Breast epithelium (tissue), 4 donors: ENCODE results near the gene ARID1B. TPM values are rescaled to one million over a fixed set of nuclear protein-coding genes. Genes with fewer than 3 reads are reported as not detected.

ENCODE experiments used
- DNase-seq, 2 donors: peaks; one replicate each; pipeline ENCODE4 v3.0.0-alpha.2; 2019; ENCODE audit warnings: low spot score in 2 of 2
- H3K27ac ChIP-seq, 2 donors: fragments of 200-600 bp; sonication (generic) in 1 of 2; one replicate each; pipeline ENCODE4 v1.5.1; 2016 to 2019; ENCODE audit warnings: mild to moderate bottlenecking in 1 of 2
- H3K27me3 ChIP-seq, 2 donors: fragments of 200-600 bp; sonication (generic) in 1 of 2; one replicate each; pipeline versions ENCODE4 v1.5.1 to v1.6.0; 2017 to 2019; ENCODE audit warnings: control low read depth in 1 of 2, mild to moderate bottlenecking in 1 of 2
- H3K36me3 ChIP-seq: fragments of 200-600 bp; one replicate; pipeline ENCODE4 v1.5.1; 2019
- H3K4me1 ChIP-seq, 2 donors: fragments of 200-600 bp; sonication (generic); one replicate each; pipeline ENCODE4 v1.5.1; 2016 to 2019; ENCODE audit warnings: control low read depth in 1 of 2
- H3K4me3 ChIP-seq, 3 donors: fragments of 200-600 bp; sonication (generic); 1 replicate in 2 of 3; 2 replicates in 1 of 3; pipeline ENCODE4 v1.5.1; 2016 to 2019; ENCODE audit warnings: mild to moderate bottlenecking in 3 of 3, moderate library complexity in 2 of 3
- H3K9me3 ChIP-seq, 2 donors: fragments of 200-600 bp; sonication (generic) in 1 of 2; one replicate each; pipeline ENCODE4 v1.5.1; 2016 to 2019; ENCODE audit warnings: control low read depth in 1 of 2
- POLR2A ChIP-seq: fragments of 450-650 bp; IDR thresholded peaks from one replicate; pipeline ENCODE4 v1.6.1; 2016; ENCODE audit warnings: antibody characterized with exemption, mild to moderate bottlenecking, moderate library complexity
- POLR2AphosphoS5 ChIP-seq, 3 donors: sonication (generic); formaldehyde crosslinking; IDR thresholded peaks; one replicate each; pipeline ENCODE4 v1.6.1; 2017; ENCODE audit warnings: antibody characterized with exemption in 3 of 3
- intact Hi-C: fragments of 100-400 bp; cut with DNase I; formaldehyde crosslinking; loops from one replicate; pipeline ENCODE4 v1.15.1; 2023; ENCODE audit warnings: low total_unique reads
- total RNA-seq, 3 donors: library from RNA; depleted of rRNA; stranded (reverse); fragments of >200 nt; gene quantifications; one replicate each; pipeline ENCODE4 v1.1.0, GENCODE V29; 2016
- TF ChIP-seq, protein P1 (sequence below), 3 donors: fragments of 450-650 bp; IDR thresholded peaks; one replicate each; pipeline ENCODE4 v1.5.1; 2016 to 2017; ENCODE audit warnings: antibody characterized with exemption in 3 of 3, mild to moderate bottlenecking in 3 of 3, moderate library complexity in 3 of 3

Gene ARID1B
- total RNA-seq, 3 donors from 2014 or later: 99.9 to 205 (median 131) TPM

DNA sequence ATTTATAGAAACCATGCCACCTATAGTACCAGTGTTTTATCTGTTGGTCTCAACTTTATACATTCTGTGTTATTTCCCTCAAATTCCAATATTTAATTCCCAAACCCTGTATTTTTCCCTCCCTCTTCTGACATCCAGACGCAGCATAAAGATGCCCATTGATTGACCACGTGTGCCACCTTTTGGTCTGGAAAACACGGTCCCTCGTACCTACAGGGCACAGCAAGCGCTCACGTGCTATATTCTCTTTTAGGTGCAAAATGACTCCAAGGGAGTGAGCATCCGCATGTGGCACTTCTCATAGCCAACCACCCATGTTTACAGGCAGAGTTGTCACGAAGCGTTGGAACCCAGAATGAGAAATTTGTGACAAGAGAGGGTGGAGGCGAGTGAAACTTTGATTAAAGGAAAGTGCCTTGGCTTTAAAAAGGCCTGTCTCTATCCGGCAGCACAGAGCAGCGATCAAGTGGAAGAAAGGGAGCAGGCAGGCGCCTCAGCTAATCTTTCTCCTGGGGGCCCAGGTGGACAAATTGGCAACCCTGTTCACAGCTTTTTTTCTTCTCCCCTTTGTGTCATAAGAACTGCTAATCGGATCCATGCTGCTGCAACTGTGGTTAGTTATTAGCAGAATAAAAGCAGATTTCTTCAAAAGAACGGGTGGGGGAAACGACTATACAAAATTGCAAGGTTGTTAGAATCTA is 320.2 kb downstream of the ARID1B start:
- Histone ChIP-seq H3K27ac (no peak overlapping the region), H3K27me3 (no peaks in the 10 kb centered on the region), H3K4me3 (no peak overlapping the region), H3K36me3 (no peaks in the 10 kb centered on the region), H3K4me1 (no peaks in the 10 kb centered on the region), H3K9me3 (no peaks in the 10 kb centered on the region)
- no peak for DNase-seq
- TF ChIP-seq POLR2A: no peak
- TF ChIP-seq, protein P1, sequence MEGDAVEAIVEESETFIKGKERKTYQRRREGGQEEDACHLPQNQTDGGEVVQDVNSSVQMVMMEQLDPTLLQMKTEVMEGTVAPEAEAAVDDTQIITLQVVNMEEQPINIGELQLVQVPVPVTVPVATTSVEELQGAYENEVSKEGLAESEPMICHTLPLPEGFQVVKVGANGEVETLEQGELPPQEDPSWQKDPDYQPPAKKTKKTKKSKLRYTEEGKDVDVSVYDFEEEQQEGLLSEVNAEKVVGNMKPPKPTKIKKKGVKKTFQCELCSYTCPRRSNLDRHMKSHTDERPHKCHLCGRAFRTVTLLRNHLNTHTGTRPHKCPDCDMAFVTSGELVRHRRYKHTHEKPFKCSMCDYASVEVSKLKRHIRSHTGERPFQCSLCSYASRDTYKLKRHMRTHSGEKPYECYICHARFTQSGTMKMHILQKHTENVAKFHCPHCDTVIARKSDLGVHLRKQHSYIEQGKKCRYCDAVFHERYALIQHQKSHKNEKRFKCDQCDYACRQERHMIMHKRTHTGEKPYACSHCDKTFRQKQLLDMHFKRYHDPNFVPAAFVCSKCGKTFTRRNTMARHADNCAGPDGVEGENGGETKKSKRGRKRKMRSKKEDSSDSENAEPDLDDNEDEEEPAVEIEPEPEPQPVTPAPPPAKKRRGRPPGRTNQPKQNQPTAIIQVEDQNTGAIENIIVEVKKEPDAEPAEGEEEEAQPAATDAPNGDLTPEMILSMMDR (IDR thresholded peaks at IDR 0.05): no peak
- no peak for TF ChIP-seq POLR2AphosphoS5 (IDR thresholded peaks at IDR 0.05)
- intact Hi-C loops: no loop called here

DNA sequence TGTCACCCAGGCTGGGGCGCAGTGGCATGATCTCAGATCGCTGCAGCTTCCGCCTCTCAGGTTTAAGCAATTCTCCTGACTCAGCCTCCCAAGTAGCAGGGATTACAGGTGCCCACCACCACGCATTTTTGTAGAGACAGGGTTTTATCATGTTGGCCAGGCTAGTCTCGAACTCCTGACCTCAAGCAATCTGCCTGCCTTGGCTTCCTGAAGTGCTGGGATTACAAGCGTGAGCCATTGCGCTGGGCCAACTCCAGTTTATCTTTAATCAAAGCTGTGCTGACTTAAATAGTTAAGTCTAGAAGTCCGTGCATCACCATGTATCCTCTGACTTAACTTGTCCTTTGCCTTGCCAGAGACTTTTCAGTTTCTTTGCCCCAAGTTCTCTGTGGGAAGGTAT is 321.8 kb downstream of the ARID1B start:
- no peak for TF ChIP-seq POLR2AphosphoS5 (IDR thresholded peaks at IDR 0.05)
- TF ChIP-seq POLR2A: no peak
- TF ChIP-seq, protein P1 (IDR thresholded peaks at IDR 0.05): no peak
- H3K9me3 ChIP-seq: no peaks in the 10 kb centered on the region
- intact Hi-C loops: no loop called here

DNA sequence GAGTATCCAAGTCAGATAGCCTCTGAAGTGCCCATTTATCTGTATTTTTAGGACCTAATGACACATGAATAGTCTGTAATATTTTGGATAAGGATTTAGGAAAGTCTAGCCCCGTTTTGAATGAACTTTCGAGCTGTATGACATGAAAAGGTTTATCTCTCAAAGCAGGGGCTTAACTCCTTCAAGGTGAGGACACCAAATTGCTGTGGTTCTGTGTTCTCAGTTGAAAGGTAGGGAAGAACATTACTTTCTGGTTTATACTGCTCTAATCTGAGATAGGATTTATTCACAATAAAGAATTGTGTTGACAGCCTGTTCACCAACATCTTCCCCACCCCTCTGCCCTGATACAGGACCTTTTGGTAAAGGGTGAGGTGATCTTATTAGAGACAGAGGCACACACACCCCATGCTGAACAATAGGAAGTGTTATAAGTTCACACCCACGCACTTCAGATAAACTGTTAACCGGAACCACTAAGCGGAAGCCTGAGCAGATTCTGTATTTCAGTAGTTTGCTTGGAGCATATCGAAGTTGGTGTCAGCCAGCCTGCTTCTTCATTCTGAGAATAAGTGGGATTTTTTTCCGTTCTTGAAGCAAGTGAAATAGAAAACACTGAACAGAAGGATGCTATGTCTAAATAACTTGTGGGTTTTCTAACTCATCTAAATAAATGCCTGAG is 322.9 kb downstream of the ARID1B start:
- Histone ChIP-seq H3K4me1 (no peaks in the 10 kb centered on the region), H3K27me3 (no peaks in the 10 kb centered on the region), H3K4me3 (no peak overlapping the region), H3K27ac (no peak overlapping the region), H3K36me3 (no peaks in the 10 kb centered on the region), H3K9me3 (no peaks in the 10 kb centered on the region)
- TF ChIP-seq POLR2AphosphoS5 (IDR thresholded peaks at IDR 0.05) (no peak), POLR2A (no peak)
- TF ChIP-seq, protein P1 (IDR thresholded peaks at IDR 0.05): no peak
- intact Hi-C loops: no loop called here
- no peak for DNase-seq

More for the DNA sequence above, 321.8 kb downstream of the ARID1B start:
- no peaks in the 10 kb centered on the region for H3K36me3 ChIP-seq
- no peak for DNase-seq
- no peak overlapping the region for H3K4me3 ChIP-seq
- H3K27me3 ChIP-seq: no peaks in the 10 kb centered on the region
- H3K27ac ChIP-seq: no peak overlapping the region
- no peaks in the 10 kb centered on the region for H3K4me1 ChIP-seq

DNA sequence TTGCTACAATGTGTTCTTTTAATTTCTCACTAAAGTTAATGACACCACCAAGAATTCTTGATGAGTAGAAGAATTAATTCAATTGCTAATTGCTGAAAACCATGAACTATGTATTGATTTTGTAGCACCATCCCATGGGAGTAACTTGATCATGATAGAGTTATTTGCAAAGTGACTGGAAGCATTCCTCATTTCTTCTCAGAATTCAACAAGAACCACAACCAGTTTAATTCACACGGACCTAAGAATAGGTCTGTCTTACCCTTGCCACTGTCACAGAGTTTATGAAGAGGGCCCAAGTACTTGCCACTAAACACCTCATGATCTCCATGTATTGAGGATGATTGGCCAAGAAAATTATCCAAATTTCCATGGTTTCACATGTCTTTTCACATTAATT is 324.0 kb downstream of the ARID1B start:
- no peaks in the 10 kb centered on the region for H3K27me3 ChIP-seq
- H3K36me3 ChIP-seq: no peaks in the 10 kb centered on the region
- intact Hi-C loops: no loop called here
- H3K4me3 ChIP-seq: no peak overlapping the region
- TF ChIP-seq, protein P1 (IDR thresholded peaks at IDR 0.05): no peak
- TF ChIP-seq POLR2A: no peak
- TF ChIP-seq POLR2AphosphoS5 (IDR thresholded peaks at IDR 0.05): no peak
- no peaks in the 10 kb centered on the region for H3K9me3 ChIP-seq
- no peak overlapping the region for H3K27ac ChIP-seq
- no peaks in the 10 kb centered on the region for H3K4me1 ChIP-seq
- DNase-seq: no peak

DNA sequence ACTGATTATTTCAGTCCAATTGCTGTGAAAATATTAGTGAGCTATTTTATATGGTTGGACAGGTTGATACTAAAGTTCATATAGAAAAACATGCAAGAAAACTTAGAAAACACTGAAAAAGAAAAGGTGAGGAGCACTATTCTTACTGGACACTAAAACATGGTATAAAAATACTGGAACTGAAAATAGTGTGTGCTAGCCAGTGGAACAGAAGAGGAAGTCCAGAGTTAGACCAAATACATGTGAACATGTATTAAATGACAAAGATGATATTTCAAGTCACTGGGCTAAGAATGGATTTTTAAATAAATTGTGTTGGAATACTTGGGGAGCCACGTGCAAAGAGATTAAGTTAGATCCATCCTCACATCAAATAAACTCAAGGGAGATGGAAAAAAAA is 327.6 kb downstream of the ARID1B start:
- Histone ChIP-seq H3K9me3 (no peaks in the 10 kb centered on the region), H3K27ac (no peak overlapping the region), H3K36me3 (no peaks in the 10 kb centered on the region), H3K4me1 (peaks cover 0 to 10% of the 10 kb centered on the region in 2 donors), H3K4me3 (no peak overlapping the region), H3K27me3 (no peaks in the 10 kb centered on the region)
- TF ChIP-seq POLR2A: no peak
- no peak for TF ChIP-seq POLR2AphosphoS5 (IDR thresholded peaks at IDR 0.05)
- TF ChIP-seq, protein P1 (IDR thresholded peaks at IDR 0.05): no peak
- intact Hi-C loops: no loop called here
- no peak for DNase-seq
